ENCODE results near the gene SLAMF6.
A peak's percentile ranks its signal among the peaks of the same experiment; 100 is the strongest.
"Not testable (repeated sequence)": the region's sequence is repeated elsewhere in the genome, so short reads cannot be mapped to it uniquely, and the experiment has no call there.

The SLAMF6 gene

DNA sequence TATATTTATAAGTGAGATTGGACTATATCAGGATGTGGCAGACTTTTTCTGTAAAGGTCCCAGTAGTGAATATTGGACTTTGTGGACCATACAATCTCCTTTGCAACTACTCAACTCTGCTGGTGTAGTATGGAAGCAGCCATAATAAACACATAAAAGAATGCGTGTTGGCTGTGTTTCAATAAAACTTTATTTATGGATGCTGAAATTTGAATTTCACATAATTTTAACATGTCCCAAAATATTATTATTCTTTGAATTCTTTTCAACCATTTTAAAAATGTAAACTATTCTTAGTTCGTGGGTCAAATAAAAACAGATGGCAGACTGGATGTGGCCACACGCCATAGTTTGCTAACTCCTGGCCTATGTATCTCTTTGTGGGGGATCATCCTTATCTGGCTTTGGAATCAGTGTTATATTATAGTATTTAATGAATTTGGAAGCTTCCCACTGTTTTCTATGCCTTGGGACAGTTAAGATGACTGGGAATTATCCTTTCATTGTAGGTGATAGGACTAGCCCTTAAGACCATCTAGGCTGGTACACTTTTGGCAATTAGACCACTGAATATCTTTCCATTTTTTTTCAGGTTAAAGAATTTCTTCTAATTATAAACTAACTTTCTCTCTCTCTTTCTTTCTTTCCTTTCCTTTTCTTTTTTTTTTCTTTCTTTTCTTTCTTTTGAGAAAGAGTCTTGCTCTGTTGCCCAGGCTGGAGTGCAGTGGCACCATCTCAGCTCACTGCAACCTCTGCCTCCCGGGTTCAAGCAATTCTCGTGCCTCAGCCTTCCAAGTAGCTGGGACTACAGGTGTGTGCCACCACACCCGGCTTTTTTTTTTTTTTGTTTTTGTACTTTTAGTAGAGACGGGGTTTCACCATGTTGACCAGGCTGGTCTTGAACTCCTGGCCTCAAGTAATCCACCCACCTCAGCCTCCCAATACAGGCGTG lies 14.9 kb upstream of the SLAMF6 start:
- no peak overlapping the region for H3K4me3 ChIP-seq (ENCODE audit: low read length)
- TF ChIP-seq ZNF274 (IDR thresholded peaks at IDR 0.05; ENCODE audit: low read depth, low read length): no peak

GRCh38 chr1:160534823-160535605 lies 12.0 kb upstream of the SLAMF6 start:
- H3K4me3 ChIP-seq (ENCODE audit: low read length): no peak overlapping the region
- no peak for TF ChIP-seq ZNF274 (IDR thresholded peaks at IDR 0.05; ENCODE audit: low read depth, low read length)

GRCh38 chr1:160532557-160532813 lies 9.4 kb upstream of the SLAMF6 start:
- not testable (repeated sequence) for H3K4me3 ChIP-seq (ENCODE audit: low read length)

DNA sequence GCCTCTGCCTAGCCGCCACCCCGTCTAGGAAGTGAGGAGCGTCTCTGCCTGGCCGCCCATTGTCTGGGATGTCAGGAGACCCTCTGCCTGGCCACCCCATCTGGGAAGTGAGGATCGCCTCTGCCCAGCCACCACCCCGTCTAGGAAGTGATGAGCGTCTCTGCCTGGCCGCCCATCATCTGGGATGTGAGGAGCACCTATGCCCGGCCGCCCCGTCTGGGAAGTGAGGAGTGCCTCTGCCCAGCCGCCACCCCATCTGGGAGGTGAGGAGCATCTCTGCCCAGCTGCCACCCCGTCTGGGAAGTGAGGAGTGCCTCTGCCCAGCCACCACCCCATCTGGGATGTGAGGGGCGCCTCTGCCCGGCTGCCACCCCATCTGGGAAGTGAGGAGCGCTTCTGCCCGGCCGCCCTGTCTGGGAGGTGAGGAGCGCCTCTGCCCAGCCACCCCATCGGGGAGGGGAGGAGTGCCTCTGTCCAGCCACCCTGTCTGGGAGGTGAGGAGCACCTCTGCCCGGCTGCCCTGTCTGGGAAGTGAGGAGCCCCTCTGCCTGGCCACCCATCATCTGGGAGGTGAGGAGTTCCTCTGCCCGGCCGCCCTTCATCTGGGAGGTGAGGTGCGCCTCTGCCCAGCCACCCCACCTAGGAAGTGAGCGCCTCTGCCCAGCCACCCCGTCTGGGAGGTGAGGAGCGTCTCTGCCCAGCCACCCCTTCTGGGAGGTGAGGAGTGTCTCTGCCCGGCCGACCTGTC lies 8.9 kb upstream of the SLAMF6 start:
- H3K4me3 ChIP-seq (ENCODE audit: low read length): not testable (repeated sequence)

- H3K4me3 ChIP-seq (ENCODE audit: low read length): not testable (repeated sequence)
These were observed 6.4 kb upstream of the SLAMF6 start for GRCh38 chr1:160529401-160529952.

DNA sequence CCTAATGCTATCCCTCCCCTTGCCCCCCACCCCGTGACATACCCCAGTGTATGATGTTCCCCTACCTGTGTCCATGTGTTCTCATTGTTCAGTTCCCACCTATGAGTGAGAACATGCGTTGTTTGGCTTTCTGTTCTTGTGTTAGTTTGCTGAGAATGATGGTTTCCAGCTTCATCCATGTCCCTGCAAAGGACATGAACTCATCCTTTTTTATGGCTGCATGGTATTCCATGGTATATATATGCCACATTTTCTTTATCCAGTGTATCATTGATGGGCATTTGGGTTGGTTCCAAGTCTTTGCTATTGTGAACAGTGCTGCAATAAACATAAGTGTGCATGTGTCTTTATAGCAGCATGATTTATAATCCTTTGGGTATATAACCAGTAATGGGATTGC lies 734 bp upstream of the SLAMF6 start:
- not testable (repeated sequence) for H3K4me3 ChIP-seq (ENCODE audit: low read length)

DNA sequence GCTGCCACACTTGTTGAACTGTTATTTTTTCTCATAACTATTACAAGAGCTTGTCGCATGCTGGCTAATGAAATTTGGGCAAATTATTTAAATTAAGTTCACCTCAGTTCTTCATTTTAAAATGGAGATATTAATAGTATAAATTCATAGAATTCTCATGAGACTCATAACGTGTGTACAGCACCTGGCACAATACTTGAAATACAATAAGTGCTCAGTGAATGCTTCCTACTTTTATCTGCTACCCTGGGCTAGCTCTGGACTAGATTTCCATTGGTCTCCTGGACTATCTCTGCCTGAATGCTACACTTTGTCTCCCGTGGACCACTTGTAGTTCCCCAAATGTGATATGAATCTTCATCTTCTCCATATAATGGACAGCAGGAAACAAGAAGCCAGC lies 919 bp downstream of the SLAMF6 start:
- H3K4me3 ChIP-seq (ENCODE audit: low read length): peak overlapping the region; percentile 91
- no peak for TF ChIP-seq ZNF274 (IDR thresholded peaks at IDR 0.05; ENCODE audit: low read depth, low read length)

DNA sequence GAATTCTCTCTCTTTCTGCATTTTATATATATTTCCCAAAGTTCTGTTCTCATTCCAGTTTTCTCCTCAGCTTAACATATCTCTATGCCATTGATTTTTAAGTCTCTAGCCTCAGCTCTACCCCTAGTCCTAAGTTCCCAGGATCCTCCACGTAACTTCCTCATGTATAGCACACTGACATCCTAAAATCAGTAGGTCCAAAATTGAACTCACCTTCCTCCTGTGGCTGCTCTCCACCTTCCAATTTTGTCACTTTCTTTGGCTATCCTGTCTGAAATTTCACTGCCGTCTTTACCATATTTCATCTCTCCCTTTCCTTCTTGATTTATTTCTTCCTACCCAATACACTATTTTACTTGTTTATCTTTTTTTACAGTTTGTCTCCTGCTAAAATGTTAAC lies 1.5 kb downstream of the SLAMF6 start:
- H3K4me3 ChIP-seq (ENCODE audit: low read length): peak overlapping the region; percentile 91
- no peak for TF ChIP-seq ZNF274 (IDR thresholded peaks at IDR 0.05; ENCODE audit: low read depth, low read length)

DNA sequence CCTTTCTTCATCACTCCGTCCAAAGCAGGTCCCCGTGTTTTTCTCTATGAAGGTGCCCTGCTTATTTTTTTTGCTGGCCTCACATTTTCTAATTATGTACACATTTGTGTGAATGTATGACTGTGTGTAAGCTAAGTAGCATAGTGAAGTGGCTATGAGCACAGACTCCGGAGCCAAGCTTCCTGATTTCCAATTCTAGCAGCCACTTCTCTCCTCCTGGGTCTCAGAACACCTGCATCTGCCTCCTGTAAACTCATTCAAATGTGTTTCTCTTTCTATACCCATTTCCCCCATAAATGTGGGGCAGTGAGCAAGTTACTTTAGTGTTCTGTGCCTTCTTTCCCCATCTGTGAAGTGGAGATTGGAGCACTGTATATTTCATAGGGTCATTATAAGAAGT lies 2.1 kb downstream of the SLAMF6 start:
- TF ChIP-seq ZNF274 (IDR thresholded peaks at IDR 0.05; ENCODE audit: low read depth, low read length): no peak
- peak overlapping the region; percentile 91 for H3K4me3 ChIP-seq (ENCODE audit: low read length)

- peak overlapping the region; percentile 91 for H3K4me3 ChIP-seq (ENCODE audit: low read length)
- TF ChIP-seq ZNF274 (IDR thresholded peaks at IDR 0.05; ENCODE audit: low read depth, low read length): no peak
These were observed 2.5 kb downstream of the SLAMF6 start for GRCh38 chr1:160520582-160520981.

DNA sequence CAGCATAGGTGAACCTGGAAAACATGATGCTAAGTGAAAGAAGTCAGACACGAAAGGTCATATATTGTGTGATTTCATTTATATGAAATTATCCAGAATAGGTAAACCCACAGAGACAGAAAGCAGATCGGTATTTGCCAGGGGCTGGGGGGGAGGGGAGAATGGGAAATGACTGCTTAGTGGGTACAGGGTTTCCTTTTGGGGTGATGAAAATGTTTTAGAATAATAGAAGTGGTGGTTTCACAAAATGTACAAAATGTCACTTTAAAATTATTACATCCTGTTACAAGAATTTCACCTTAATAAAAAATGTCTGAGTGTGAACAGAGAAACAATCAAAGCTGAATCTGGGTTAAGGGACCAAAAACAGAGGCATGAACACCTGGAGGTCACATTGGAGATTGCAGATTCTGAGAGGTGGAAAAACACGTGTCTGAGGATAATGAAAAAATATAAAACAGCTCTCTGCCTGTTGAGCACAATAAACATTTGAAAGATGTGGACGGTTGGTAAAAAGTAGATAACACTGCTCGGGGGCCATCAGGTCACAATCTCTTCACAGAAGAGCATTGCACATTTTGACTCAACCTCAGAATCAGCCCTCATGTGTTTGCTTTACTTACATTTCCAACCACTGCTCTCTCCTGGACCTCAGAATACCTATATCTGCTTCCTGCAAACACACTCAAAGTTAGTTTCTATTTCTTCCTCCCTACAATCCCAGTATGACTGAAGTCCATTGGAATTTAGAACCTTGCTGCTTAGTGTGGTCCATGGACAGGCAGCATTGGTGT lies 3.2 kb downstream of the SLAMF6 start:
- no peak for TF ChIP-seq ZNF274 (IDR thresholded peaks at IDR 0.05; ENCODE audit: low read depth, low read length)
- H3K4me3 ChIP-seq (ENCODE audit: low read length): peak overlapping the region; percentile 91

DNA sequence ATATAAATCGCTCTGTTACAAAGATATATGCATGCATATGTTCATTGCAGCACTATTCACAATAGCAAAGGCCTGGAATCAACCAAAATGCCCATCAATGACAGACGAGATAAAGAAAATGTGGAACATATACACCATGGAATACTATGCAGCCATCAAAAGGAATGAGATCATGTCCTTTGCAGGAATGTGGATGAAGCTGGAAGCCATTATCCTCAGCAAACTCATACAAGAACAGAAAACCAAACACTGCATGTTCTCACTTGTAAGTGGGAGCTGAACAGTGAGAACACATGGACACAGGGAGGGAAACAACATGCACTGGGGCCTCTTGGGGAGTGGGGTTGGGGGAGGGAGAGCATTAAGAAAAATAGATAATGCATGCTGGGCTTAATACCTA lies 5.5 kb downstream of the SLAMF6 start:
- not testable (repeated sequence) for H3K4me3 ChIP-seq (ENCODE audit: low read length)

DNA sequence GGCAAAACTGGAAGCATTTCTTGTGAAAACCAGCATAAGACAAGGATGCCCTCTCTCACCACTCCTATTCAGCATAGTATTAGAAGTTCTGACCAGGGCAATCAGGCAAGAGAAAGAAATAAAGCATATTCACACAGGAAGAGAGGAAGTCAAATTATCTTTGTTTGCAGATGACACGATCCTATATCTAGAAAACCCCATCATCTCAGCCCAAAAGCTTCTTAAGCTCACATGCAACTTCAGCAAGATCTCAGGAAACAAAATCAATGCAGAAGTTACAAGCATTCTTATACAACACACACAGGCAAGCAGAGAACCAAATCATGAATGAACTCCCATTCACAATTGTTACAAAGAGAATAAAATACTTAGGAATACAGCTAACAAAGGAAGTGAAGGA lies 7.1 kb downstream of the SLAMF6 start:
- H3K4me3 ChIP-seq (ENCODE audit: low read length): not testable (repeated sequence)

DNA sequence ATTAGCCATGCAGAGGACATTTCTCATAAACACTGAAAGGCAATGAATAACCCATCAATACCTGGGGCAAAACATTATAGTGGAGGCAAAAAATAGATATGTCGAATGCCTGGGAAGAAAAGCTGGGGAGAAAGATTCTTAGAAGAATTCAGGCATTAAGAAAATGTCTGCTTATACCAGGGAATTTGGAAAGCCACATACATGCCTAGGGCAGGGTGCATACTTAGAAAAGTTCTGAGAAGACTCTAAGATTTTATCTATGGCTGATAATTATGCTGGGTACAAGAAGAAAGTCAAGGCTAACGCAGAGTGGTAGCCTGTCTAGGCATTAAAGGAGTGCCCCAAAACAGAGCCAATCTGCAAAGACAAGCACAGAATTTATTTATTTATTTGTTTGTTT lies 18.4 kb downstream of the SLAMF6 start:
- H3K4me3 ChIP-seq (ENCODE audit: low read length): no peak overlapping the region
- TF ChIP-seq ZNF274 (IDR thresholded peaks at IDR 0.05; ENCODE audit: low read depth, low read length): no peak

Data from GM08714 (cell line).